Measurements from ENCODE around the gene CES3. TPM values are rescaled to one million over a fixed set of nuclear protein-coding genes. Genes with fewer than 3 reads are reported as not detected.
"Not testable (repeated sequence)": the region's sequence is repeated elsewhere in the genome, so short reads cannot be mapped to it uniquely, and the experiment has no call there.

Gene CES3
- total RNA-seq, 1 donor from 2014 or later: 0.98 TPM

GRCh38 chr16:66950971-66951790 is 9.9 kb upstream of the CES3 start:
- Histone ChIP-seq H3K4me1 (peaks cover 21% of the 10 kb centered on the region), H3K36me3 (no peaks in the 10 kb centered on the region), H3K27me3 (no peaks in the 10 kb centered on the region), H3K9me3 (no peaks in the 10 kb centered on the region), H3K4me3 (no peak overlapping the region), H3K27ac (no peak overlapping the region)
- no peak for DNase-seq (ENCODE audit: extremely low spot score in 2 of 2)
- TF ChIP-seq POLR2A (IDR thresholded peaks at IDR 0.05) (no peak), CTCF (IDR thresholded peaks at IDR 0.05) (no peak), POLR2AphosphoS5 (IDR thresholded peaks at IDR 0.05; ENCODE audit: insufficient read depth in 1 of 2, low read depth in 1 of 2) (no peak)
- intact Hi-C loops (cut with DNase I): no loop called here

GRCh38 chr16:66952430-66953110 is 8.5 kb upstream of the CES3 start:
- no peak for TF ChIP-seq CTCF (IDR thresholded peaks at IDR 0.05)
- TF ChIP-seq POLR2AphosphoS5 (IDR thresholded peaks at IDR 0.05; ENCODE audit: insufficient read depth in 1 of 2, low read depth in 1 of 2): no peak
- TF ChIP-seq POLR2A (IDR thresholded peaks at IDR 0.05): no peak
- H3K27me3 ChIP-seq: no peaks in the 10 kb centered on the region
- DNase-seq (ENCODE audit: extremely low spot score in 2 of 2): no peak
- no peak overlapping the region for H3K4me3 ChIP-seq
- peaks cover 13% of the 10 kb centered on the region for H3K4me1 ChIP-seq
- intact Hi-C loops (cut with DNase I): no loop called here
- H3K27ac ChIP-seq: no peak overlapping the region
- H3K36me3 ChIP-seq: no peaks in the 10 kb centered on the region
- no peaks in the 10 kb centered on the region for H3K9me3 ChIP-seq

- Histone ChIP-seq H3K4me1 (peaks cover 6% of the 10 kb centered on the region), H3K9me3 (no peaks in the 10 kb centered on the region), H3K27me3 (no peaks in the 10 kb centered on the region), H3K36me3 (no peaks in the 10 kb centered on the region), H3K27ac (no peak overlapping the region), H3K4me3 (no peak overlapping the region)
- TF ChIP-seq POLR2A (IDR thresholded peaks at IDR 0.05) (no peak), CTCF (IDR thresholded peaks at IDR 0.05) (no peak), POLR2AphosphoS5 (IDR thresholded peaks at IDR 0.05; ENCODE audit: insufficient read depth in 1 of 2, low read depth in 1 of 2) (no peak)
- DNase-seq (ENCODE audit: extremely low spot score in 2 of 2): no peak
- intact Hi-C loops (cut with DNase I): no loop called here
Observed at GRCh38 chr16:66953462-66954096, 7.5 kb upstream of the CES3 start.

- intact Hi-C loops (cut with DNase I): no loop called here
- H3K27ac ChIP-seq: no peak overlapping the region
Observed at GRCh38 chr16:66954097-66954659, 6.9 kb upstream of the CES3 start.

GRCh38 chr16:66955363-66956153 is 5.5 kb upstream of the CES3 start:
- H3K9me3 ChIP-seq; H3K4me1 ChIP-seq; H3K36me3 ChIP-seq; H3K4me3 ChIP-seq; H3K27me3 ChIP-seq; DNase-seq (ENCODE audit: extremely low spot score in 2 of 2); H3K27ac ChIP-seq; intact Hi-C loops (cut with DNase I): not testable (repeated sequence)

More at GRCh38 chr16:66954097-66954659, 6.9 kb upstream of the CES3 start:
- TF ChIP-seq POLR2A (IDR thresholded peaks at IDR 0.05) (no peak), POLR2AphosphoS5 (IDR thresholded peaks at IDR 0.05; ENCODE audit: insufficient read depth in 1 of 2, low read depth in 1 of 2) (peak in 1 of 2 donors; percentile 44), CTCF (IDR thresholded peaks at IDR 0.05) (peak; percentile 54 to 76 (median 75))
- DNase-seq (ENCODE audit: extremely low spot score in 2 of 2): no peak
- H3K4me1 ChIP-seq: peaks cover under 1% of the 10 kb centered on the region
- H3K27me3 ChIP-seq: no peaks in the 10 kb centered on the region
- no peak overlapping the region for H3K4me3 ChIP-seq
- H3K36me3 ChIP-seq: no peaks in the 10 kb centered on the region
- H3K9me3 ChIP-seq: no peaks in the 10 kb centered on the region

GRCh38 chr16:66956154-66956457 is 5.0 kb upstream of the CES3 start:
- H3K27ac ChIP-seq; H3K27me3 ChIP-seq; intact Hi-C loops (cut with DNase I); H3K4me1 ChIP-seq; H3K4me3 ChIP-seq; H3K36me3 ChIP-seq; DNase-seq (ENCODE audit: extremely low spot score in 2 of 2); H3K9me3 ChIP-seq: not testable (repeated sequence)

All from vagina (tissue), 2 donors.